GM19025 (cell line): ENCODE results near the gene VEZF1.

Source experiments
- ATAC-seq: cut with Tn5 transposase; IDR thresholded peaks from one replicate; pipeline ENCODE4 v1.9.1; 2021; ENCODE audit warnings: mild to moderate bottlenecking, low read depth, moderate library complexity; ENCODE audit not compliant: unreplicated experiment

Gene VEZF1

DNA sequence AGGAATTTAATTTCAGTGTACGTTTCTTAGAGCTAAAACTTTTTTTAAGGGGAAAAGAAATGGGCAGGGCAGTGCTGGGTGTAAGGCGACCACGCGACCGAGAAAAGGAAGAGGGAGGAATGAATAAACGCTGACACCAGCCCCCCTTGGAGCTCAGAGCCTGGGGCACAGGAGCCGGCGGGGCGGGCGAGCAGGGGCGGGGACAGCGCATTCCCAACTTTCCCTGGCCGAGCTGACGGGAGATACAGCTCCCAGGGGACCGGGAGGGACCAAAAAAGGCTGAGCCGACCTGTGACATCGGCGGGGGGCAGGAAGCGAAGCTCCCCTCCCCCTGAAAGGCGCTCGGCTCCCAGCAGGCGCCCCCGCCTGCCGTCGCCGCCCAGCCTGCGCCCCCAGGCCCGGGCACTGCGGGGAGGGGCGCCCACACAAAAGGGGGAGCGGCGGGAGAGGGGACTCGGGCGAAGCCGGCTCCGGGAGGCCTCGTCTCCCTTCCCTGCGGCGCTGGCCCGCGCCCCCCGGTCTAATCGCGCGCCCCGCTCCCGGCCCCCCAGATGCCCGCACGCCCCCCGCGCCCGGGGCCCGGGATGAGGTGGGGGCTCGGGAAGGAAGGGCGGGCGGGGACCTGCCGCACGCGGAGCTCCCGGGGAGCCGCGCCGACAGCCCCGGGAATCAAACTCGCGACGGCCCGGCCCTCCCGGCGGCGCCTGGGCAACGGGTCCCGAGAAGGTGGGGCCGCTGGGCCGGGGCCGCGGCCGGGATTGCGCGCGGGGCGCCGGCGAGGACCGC lies 33.5 kb downstream of the VEZF1 start:
- ATAC-seq: no peak

GRCh38 chr17:57953705-57954396 lies 34.2 kb downstream of the VEZF1 start:
- ATAC-seq: no peak

DNA sequence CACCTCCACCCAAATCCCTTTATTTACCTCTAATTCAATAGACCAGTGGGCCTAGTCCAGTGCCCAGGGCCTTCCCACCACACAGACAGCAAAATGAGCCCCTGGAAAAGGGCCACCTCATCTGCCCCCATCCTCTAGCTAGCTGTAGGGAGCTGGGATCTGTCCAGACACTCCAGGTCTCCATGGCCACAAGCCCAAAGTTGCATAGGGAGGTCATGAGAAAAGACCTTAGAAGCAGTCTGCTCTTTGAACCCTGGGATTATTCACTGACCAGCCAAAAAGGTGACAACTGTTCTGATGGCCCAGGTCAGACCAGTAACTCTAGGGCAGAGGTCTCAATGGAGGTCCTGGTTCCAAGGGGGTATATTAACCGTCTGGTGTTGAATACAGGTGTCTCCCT lies 34.8 kb downstream of the VEZF1 start:
- no peak for ATAC-seq

- no peak for ATAC-seq
Measured at GRCh38 chr17:57949649-57950048, 38.4 kb downstream of the VEZF1 start.

DNA sequence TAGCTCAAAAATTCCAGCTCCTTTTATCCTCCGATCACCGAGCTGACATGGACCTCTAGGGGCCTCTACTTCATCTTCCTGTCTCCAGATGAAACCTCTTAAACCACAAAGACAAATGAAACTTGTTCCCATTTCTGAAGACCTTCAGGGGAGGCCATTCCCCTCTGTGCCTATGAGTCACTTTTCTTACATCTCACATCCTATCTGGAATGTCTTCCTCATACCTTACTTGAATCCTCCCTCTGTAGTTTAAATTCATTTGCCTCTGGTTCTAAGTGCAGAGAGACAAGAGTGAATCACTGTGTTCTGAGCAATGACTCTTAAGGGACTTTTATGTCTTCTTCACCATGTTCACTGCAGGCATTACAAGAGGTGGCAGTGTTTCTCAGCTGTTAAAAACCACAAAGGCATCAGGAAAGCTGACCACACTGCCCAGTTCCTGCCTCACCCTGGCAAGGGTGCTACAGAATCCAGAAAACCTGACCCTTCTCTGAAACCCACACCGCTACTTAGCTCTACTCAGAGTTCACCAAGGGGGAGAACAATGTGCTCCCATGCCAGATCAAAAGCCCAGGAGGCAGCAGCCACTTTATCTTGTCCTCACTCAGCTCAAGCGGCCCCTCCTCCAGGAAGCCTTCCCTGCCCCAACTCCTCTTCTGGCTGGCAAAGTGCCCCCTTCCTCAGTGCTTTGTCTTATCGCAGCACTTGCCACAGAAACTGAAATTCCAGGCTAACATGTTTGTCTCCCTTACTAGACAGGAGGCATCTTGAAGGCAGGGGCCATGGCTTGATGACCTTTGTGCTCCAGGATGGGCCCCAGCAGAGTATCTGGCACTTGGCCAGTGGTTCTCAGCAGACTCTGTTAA lies 39.3 kb downstream of the VEZF1 start:
- no peak for ATAC-seq

- no peak for ATAC-seq
Measured at GRCh38 chr17:57948169-57948554, 39.9 kb downstream of the VEZF1 start.

- ATAC-seq: no peak
Measured at GRCh38 chr17:57947369-57947768, 40.7 kb downstream of the VEZF1 start.

- ATAC-seq: peak; percentile 89
Measured at GRCh38 chr17:57946798-57947358, 41.2 kb downstream of the VEZF1 start.

DNA sequence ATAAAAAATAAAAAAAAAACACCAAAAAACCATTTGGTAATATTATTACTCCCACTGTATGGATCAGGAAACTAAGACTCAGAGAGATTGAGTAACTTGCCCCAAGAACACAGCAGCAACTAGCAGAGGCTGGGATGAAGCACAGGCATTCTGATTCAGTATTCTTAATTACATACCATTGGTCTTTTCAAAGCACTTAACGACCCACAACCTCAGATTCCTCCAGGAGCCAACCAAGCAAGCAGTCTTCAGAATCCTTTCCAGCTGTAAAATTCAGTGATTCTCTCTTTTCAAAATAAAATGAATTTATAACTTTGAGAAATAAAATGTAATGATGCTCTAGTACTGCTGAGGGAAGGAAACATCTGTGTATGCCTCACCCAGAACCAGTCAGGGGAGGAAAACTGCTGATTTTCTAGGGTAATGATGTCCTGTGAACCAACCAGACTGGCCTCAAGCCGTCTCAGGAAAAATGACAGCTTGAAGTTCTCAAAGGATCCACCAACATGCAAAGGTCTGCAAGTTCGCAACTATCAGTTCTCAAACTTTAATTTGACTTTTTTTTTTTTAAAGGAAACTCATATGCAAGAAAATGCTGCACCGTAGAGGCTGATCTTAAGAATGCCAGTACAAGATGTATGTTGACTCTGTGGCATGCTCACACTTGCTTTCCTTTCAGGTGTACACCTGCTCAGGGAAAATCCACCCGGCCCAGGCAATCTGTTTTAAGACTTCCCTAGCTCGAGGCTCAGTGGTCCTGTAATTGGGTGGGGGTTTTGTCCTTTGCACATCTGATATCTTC lies 41.9 kb downstream of the VEZF1 start:
- ATAC-seq: no peak

- no peak for ATAC-seq
Measured at GRCh38 chr17:57944908-57945307, 43.1 kb downstream of the VEZF1 start.

- no peak for ATAC-seq
Measured at GRCh38 chr17:57943645-57944044, 44.4 kb downstream of the VEZF1 start.

DNA sequence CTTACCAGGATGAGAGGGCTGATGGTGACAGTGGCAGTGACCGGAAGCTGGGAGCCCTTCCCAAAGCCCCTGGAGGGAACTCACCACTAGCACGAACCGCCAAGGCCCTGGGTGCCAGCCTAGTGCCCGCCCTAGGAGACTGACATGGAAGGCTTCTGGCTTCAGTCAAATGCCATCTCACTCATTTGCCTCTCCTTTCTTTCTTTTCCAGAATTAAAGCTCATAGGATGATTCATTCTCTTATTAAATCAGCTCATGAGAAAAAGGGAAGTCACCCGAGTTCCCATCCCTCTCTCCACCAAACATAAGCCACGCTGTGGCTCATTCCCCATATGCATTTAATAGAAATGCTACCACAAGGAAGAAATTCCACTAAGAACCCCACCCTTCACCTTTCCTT lies 44.9 kb downstream of the VEZF1 start:
- ATAC-seq: no peak

DNA sequence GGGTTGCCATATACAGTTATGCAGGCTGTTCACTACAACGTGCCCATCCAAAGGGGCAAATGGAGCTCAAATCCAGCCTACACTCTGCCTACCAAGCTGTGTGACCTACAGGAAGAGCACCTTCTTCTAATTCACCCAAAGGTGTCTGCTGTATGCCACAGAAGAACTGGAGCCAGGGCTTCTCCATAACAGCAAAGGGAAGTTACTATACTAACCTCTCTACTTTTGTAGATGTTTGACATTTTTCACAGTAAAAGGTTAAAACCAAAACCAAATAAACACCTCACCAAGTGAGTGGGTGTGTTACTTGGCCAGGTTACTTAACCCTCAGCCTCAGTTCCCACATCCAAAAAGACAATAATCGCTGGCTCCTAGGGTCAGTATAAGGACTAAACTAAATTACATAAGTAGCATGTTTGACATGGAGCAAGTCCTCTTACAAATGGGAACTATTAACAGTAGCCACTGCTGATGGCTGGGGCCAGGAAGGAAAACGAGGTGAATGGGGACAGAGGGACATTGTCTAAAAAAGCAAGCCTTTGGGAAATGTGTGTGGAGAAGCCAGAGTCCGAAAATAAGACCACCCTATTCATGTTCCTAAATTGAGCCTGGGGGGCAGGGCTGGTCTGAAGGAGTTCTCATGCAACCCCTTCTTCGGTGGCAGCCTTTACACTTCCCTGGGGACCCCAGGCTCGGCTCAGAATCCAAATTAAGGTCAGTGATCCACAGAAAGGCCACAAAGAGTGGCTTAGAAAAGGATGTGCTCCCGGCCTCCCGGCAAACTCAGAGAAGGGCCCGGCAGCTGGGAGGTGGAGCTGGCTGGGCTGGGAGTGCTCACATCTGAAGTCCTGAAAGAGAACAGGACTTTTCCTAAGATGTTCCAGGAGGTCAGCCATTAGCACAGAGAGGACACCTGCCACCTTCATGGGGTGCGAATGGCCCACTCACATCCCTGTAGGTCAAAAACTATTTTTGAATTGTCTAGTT lies 46.4 kb downstream of the VEZF1 start:
- no peak for ATAC-seq

- no peak for ATAC-seq
Measured at GRCh38 chr17:57940653-57941329, 47.3 kb downstream of the VEZF1 start.

DNA sequence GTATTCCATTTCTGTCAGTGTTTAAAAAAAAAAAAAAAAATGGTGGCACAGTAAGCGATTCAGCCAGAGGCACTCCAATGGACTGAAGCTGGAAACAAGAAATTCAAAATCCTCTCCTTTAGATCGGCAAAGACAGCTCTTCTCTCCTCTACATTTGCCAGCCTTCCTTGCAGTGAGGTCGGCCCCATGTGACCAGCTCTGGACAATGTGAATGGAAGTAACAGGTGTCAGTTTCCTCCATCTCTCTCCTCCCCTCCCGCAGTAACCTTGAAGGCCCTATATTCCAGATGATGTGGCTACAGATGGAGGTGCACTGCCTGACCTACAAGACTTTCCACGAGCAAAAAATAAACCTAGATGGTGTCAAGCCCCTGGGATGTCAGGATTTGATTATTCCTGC lies 47.8 kb downstream of the VEZF1 start:
- no peak for ATAC-seq

DNA sequence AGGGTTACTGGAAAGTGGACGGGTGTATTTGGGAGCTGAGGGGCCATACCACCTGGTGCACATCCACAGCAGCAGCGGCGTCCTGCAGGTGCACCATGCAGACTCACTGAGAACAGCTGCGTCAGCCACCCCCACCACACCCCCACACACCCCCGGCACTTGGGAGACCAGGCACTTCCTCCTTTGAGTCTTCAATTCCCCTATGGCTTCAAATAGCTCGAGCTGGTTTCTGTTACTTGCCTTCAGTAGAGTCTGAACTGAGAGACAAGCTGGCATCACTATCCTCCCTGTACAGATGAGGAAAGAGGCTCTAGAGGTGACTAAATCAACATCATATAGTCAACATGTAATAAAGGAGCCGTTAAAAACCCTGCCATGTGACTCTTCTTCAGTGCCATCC lies 48.3 kb downstream of the VEZF1 start:
- peak; percentile 76 for ATAC-seq

GRCh38 chr17:57938061-57938502 lies 50.0 kb downstream of the VEZF1 start:
- no peak for ATAC-seq

- no peak for ATAC-seq
Measured at GRCh38 chr17:57937492-57937891, 50.6 kb downstream of the VEZF1 start.
